PC-9 (cell line): Measurements from ENCODE around the gene CBL. TPM values are rescaled to one million over a fixed set of nuclear protein-coding genes. Genes with fewer than 3 reads are reported as not detected.

Experiments
- BruUV-seq: library from RNA; stranded (reverse); fragments of 400-500 nt; replicated peaks from 2 replicates; lab custom pipeline; 2021; lab: Mats Ljungman, UMichigan
- CTCF ChIA-PET: fragments of 300-600 bp; sonication (Branson Sonifier 250); formaldehyde crosslinking; loops from one replicate; lab custom pipeline; 2022; ENCODE audit warnings: antibody characterized with exemption; lab: Charles Lee
- POLR2A ChIA-PET: fragments of 300-600 bp; sonication (Branson Sonifier 250); formaldehyde crosslinking; loops from one replicate; lab custom pipeline; 2022; ENCODE audit warnings: antibody characterized with exemption; ENCODE audit not compliant: unreplicated experiment; lab: Charles Lee
- DNase-seq, 2 experiments: peaks; one replicate each; pipeline versions ENCODE4 v3.0.0 to v3.0.0-alpha.2; 2015 to 2022; ENCODE audit warnings: mixed read lengths in 1 of 2
- H2AFZ ChIP-seq: fragments of 200-600 bp; sonication (generic); 2 replicates; pipeline ENCODE4 v1.8.1; 2017; ENCODE audit warnings: antibody characterized with exemption
- H3F3A ChIP-seq: fragments of 200-600 bp; sonication (generic); 2 replicates; pipeline ENCODE4 v1.8.1; 2017; ENCODE audit warnings: antibody characterized with exemption, mild to moderate bottlenecking, low read depth; ENCODE audit not compliant: insufficient read depth
- H3K27ac ChIP-seq: fragments of 200-600 bp; sonication (generic); 2 replicates; pipeline ENCODE4 v1.6.1; 2016; ENCODE audit warnings: mixed run types
- H3K27me3 ChIP-seq: fragments of 200-600 bp; sonication (generic); 2 replicates; pipeline ENCODE4 v1.6.1; 2016; ENCODE audit warnings: low read depth, mixed run types; ENCODE audit not compliant: insufficient read depth
- H3K36me3 ChIP-seq: fragments of 200-600 bp; sonication (generic); 2 replicates; pipeline ENCODE4 v1.6.1; 2016; ENCODE audit warnings: low read depth, mixed run types
- H3K4me1 ChIP-seq: fragments of 200-600 bp; sonication (generic); replicated peaks from 2 replicates; pipeline ENCODE4 v1.6.1; 2016; ENCODE audit warnings: mixed run types; ENCODE audit not compliant: insufficient read depth
- H3K4me2 ChIP-seq: fragments of 200-600 bp; sonication (generic); 2 replicates; pipeline ENCODE4 v1.6.1; 2017; ENCODE audit warnings: mixed run types
- H3K4me3 ChIP-seq: fragments of 200-600 bp; sonication (generic); 2 replicates; pipeline ENCODE4 v1.6.1; 2016; ENCODE audit warnings: mixed run types
- H3K79me2 ChIP-seq: fragments of 200-600 bp; sonication (generic); 2 replicates; pipeline ENCODE4 v1.6.1; 2017; ENCODE audit warnings: low read depth, mixed run types
- H3K9me2 ChIP-seq: fragments of 200-600 bp; sonication (generic); 2 replicates; pipeline ENCODE4 v1.8.1; 2017; ENCODE audit warnings: mild to moderate bottlenecking; ENCODE audit not compliant: insufficient read depth
- H3K9me3 ChIP-seq: fragments of 200-600 bp; sonication (generic); 2 replicates; pipeline ENCODE4 v1.8.1; 2016; ENCODE audit warnings: low read depth; ENCODE audit not compliant: insufficient read depth
- H4K20me1 ChIP-seq: fragments of 200-600 bp; sonication (generic); 2 replicates; pipeline ENCODE4 v1.8.1; 2017; ENCODE audit not compliant: insufficient read depth
- EZH2 ChIP-seq: fragments of 200-600 bp; sonication (generic); IDR thresholded peaks from 2 replicates; pipeline ENCODE4 v1.8.0; 2017; ENCODE audit warnings: antibody characterized with exemption, low read depth
- intact Hi-C: fragments of 100-400 bp; cut with micrococcal nuclease; formaldehyde crosslinking; loops from one replicate; pipeline ENCODE4 v1.10.0; 2022; ENCODE audit not compliant: unreplicated experiment
- total RNA-seq: library from RNA; stranded (reverse); gene quantifications from 2 replicates; pipeline ENCODE4 v1.2.3, GENCODE V29; 2021
- TF ChIP-seq, protein P1 (sequence below): fragments of 200-600 bp; sonication (generic); conservative IDR thresholded peaks from 2 replicates; pipeline ENCODE4 v1.6.1; 2017; ENCODE audit warnings: mixed run types, antibody characterized with exemption, mild to moderate bottlenecking, moderate library complexity

The CBL gene
- total RNA-seq, 1 experiment from 2014 or later = 32.9 TPM

GRCh38 chr11:119339589-119340334 is 133.6 kb downstream of the CBL start:
- H3K4me3 ChIP-seq = no peak overlapping the region
- no peaks in the 10 kb centered on the region for H3K9me3 ChIP-seq
- intact Hi-C loops = loop anchor here (5.0 kb wide), 1 partner anchor 412 kb away; the partner anchor contains the start of gene BCL9L
- H3K4me1 ChIP-seq = peaks cover 16% of the 10 kb centered on the region
- no peaks in the 10 kb centered on the region for H3K9me2 ChIP-seq
- no peaks in the 10 kb centered on the region for H3K36me3 ChIP-seq
- H3K27ac ChIP-seq = no peak overlapping the region
- peaks cover 18% of the 10 kb centered on the region for H3K79me2 ChIP-seq
- CTCF ChIA-PET = interaction anchor here (0.6 to 1.4 kb wide), 8 partner anchors 28 to 844 kb away, joined by 3 to 9 read pairs (median 3); no protein-coding TSS in a partner anchor
- BruUV-seq = no TSS peak
- H3K27me3 ChIP-seq = peaks cover 17% of the 10 kb centered on the region
- H4K20me1 ChIP-seq = no peaks in the 10 kb centered on the region
- POLR2A ChIA-PET = no interaction called here
- peaks cover 25% of the 10 kb centered on the region; the same call in 1 of the 2 replicates for H3F3A ChIP-seq
- no peak overlapping the region for H2AFZ ChIP-seq
- no peak overlapping the region for H3K4me2 ChIP-seq
- peak in 1 of 2 experiments; percentile 59 for DNase-seq
- TF ChIP-seq, protein P1, sequence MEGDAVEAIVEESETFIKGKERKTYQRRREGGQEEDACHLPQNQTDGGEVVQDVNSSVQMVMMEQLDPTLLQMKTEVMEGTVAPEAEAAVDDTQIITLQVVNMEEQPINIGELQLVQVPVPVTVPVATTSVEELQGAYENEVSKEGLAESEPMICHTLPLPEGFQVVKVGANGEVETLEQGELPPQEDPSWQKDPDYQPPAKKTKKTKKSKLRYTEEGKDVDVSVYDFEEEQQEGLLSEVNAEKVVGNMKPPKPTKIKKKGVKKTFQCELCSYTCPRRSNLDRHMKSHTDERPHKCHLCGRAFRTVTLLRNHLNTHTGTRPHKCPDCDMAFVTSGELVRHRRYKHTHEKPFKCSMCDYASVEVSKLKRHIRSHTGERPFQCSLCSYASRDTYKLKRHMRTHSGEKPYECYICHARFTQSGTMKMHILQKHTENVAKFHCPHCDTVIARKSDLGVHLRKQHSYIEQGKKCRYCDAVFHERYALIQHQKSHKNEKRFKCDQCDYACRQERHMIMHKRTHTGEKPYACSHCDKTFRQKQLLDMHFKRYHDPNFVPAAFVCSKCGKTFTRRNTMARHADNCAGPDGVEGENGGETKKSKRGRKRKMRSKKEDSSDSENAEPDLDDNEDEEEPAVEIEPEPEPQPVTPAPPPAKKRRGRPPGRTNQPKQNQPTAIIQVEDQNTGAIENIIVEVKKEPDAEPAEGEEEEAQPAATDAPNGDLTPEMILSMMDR = peak; percentile 63
- no peak for TF ChIP-seq EZH2

- Histone ChIP-seq H4K20me1 (no peaks in the 10 kb centered on the region), H3K27me3 (peaks cover 17% of the 10 kb centered on the region), H3K4me3 (no peak within 1 kb of the TSS), H3K27ac (no peak within 1 kb of the TSS), H3K9me2 (no peaks in the 10 kb centered on the region), H3F3A (peaks cover 25% of the 10 kb centered on the region; the same call in 1 of the 2 replicates), H2AFZ (no peak within 1 kb of the TSS), H3K79me2 (peaks cover 10% of the 10 kb centered on the region), H3K4me1 (peaks cover 9% of the 10 kb centered on the region), H3K9me3 (no peaks in the 10 kb centered on the region), H3K4me2 (no peak within 1 kb of the TSS), H3K36me3 (no peaks in the 10 kb centered on the region)
- DNase-seq = no peak
- ChIA-PET POLR2A (interaction anchor here (0.7 kb wide), 1 partner anchor 293 kb away, joined by 3 read pairs; no protein-coding TSS in a partner anchor), CTCF (interaction anchor here (0.6 to 1.4 kb wide), 8 partner anchors 28 to 843 kb away, joined by 3 to 9 read pairs (median 3); no protein-coding TSS in a partner anchor)
- intact Hi-C loops = no loop called here
- no TSS peak for BruUV-seq
- TF ChIP-seq EZH2 = no peak
- TF ChIP-seq, protein P1 = no peak
Observed at GRCh38 chr11:119340335-119341221, 134.4 kb downstream of the CBL start, which contains the start of gene C1QTNF5. C1QTNF5 (minus strand) TSS chr11:119340883; CDS start chr11:119340397, 486 bp downstream.
